Endothelial cell of umbilical vein (primary cell): Measurements from ENCODE around the gene GRIA1. TPM values are rescaled to one million over a fixed set of nuclear protein-coding genes. Genes with fewer than 3 reads are reported as not detected.

Experiments used
- BruUV-seq: library from RNA; stranded (reverse); fragments of 400-500 nt; replicated peaks from 2 replicates; lab custom pipeline; 2021; lab: Mats Ljungman, UMichigan
- CTCF ChIA-PET: fragments of 300-600, 350-600 bp; sonication (Branson Sonifier 250); formaldehyde crosslinking; loops from one replicate; lab custom pipeline; 2021; ENCODE audit warnings: antibody characterized with exemption, inconsistent platforms; lab: Charles Lee
- POLR2A ChIA-PET: fragments of 300-600, 350-600 bp; sonication (Branson Sonifier 250); formaldehyde crosslinking; loops from one replicate; lab custom pipeline; 2021; ENCODE audit warnings: antibody characterized with exemption, inconsistent platforms; lab: Charles Lee
- DNase-seq: peaks from one replicate; pipeline ENCODE4 v3.0.0-alpha.2; 2011; ENCODE audit warnings: low read depth, low spot score
- FAIRE-seq: peaks from 2 replicates; lab custom pipeline; 2011; peaks lifted over from hg19 to GRCh38; lab: Jason Lieb, UNC
- H2AFZ ChIP-seq: 2 replicates; pipeline ENCODE4 v1.6.0; 2012; ENCODE audit warnings: low read depth, low read length, control low read depth, inconsistent platforms
- H3K27ac ChIP-seq: 2 replicates; pipeline ENCODE4 v1.5.1; 2011; ENCODE audit warnings: low read depth, mild to moderate bottlenecking, control low read depth, low read length, moderate library complexity; ENCODE audit not compliant: insufficient read depth
- H3K27me3 ChIP-seq, 2 experiments: 2 replicates each; pipeline versions ENCODE4 v1.6.0 to v1.6.1; 2011; ENCODE audit warnings: low read length in 2 of 2, mixed read lengths in 1 of 2; ENCODE audit not compliant: control insufficient read depth in 2 of 2, insufficient read depth in 2 of 2
- H3K36me3 ChIP-seq, 2 experiments: 2 replicates in 1 of 2; 3 replicates in 1 of 2; pipeline ENCODE4 v1.5.1; 2011; ENCODE audit warnings: low read length in 2 of 2, mild to moderate bottlenecking in 1 of 2, moderate library complexity in 1 of 2; ENCODE audit not compliant: control insufficient read depth in 2 of 2, insufficient read depth in 2 of 2; ENCODE audit errors: extremely low read depth in 1 of 2
- H3K4me1 ChIP-seq: 3 replicates; pipeline ENCODE4 v1.5.1; 2011; ENCODE audit warnings: mild to moderate bottlenecking, low read length; ENCODE audit not compliant: control insufficient read depth, insufficient read depth; ENCODE audit errors: extremely low read depth
- H3K4me2 ChIP-seq: 2 replicates; pipeline ENCODE4 v1.6.1; 2011; ENCODE audit warnings: low read length, control low read depth, mixed read lengths; ENCODE audit not compliant: insufficient read depth
- H3K4me3 ChIP-seq, 3 experiments: fragments of 200-600 bp in 1 of 3; sonication (generic), shearing (Covaris generic) in 1 of 3; replicated peaks in 1 of 3; 2 replicates each; pipeline ENCODE4 v1.5.1; 2011 to 2016; ENCODE audit warnings: control low read depth in 3 of 3, low read length in 3 of 3, mild to moderate bottlenecking in 2 of 3, inconsistent platforms in 1 of 3, low read depth in 1 of 3, moderate library complexity in 1 of 3; ENCODE audit not compliant: insufficient read depth in 1 of 3
- H3K79me2 ChIP-seq: 2 replicates; pipeline ENCODE4 v1.6.0; 2012; ENCODE audit warnings: low read length, inconsistent platforms; ENCODE audit not compliant: control insufficient read depth, insufficient read depth
- H3K9ac ChIP-seq: replicated peaks from 2 replicates; pipeline ENCODE3; 2011; ENCODE audit warnings: low read length, control low read depth; ENCODE audit not compliant: insufficient read depth; ENCODE audit errors: extremely low read depth
- H3K9me1 ChIP-seq: replicated peaks from 3 replicates; pipeline ENCODE4 v1.6.0; 2011; ENCODE audit warnings: mild to moderate bottlenecking, low read length; ENCODE audit not compliant: control insufficient read depth, insufficient read depth; ENCODE audit errors: extremely low read depth
- H3K9me3 ChIP-seq: replicated peaks from 2 replicates; pipeline ENCODE4 v1.5.1; 2012; ENCODE audit warnings: low read length, inconsistent platforms; ENCODE audit not compliant: control insufficient read depth, insufficient read depth
- H4K20me1 ChIP-seq: replicated peaks from 2 replicates; pipeline ENCODE3; 2011; ENCODE audit warnings: mild to moderate bottlenecking, low read length; ENCODE audit not compliant: control insufficient read depth, insufficient read depth; ENCODE audit errors: extremely low read depth
- EZH2 ChIP-seq: IDR thresholded peaks from 2 replicates; pipeline ENCODE4 v1.6.1; 2012; ENCODE audit warnings: borderline replicate concordance, low read depth, mild to moderate bottlenecking, moderate library complexity, low read length, inconsistent platforms; ENCODE audit not compliant: severe bottlenecking
- FOS ChIP-seq: IDR thresholded peaks from 2 replicates; pipeline ENCODE4 v1.6.1; 2011; ENCODE audit warnings: mild to moderate bottlenecking, low read length, moderate library complexity, borderline replicate concordance; ENCODE audit not compliant: insufficient read depth
- GATA2 ChIP-seq: IDR thresholded peaks from 2 replicates; pipeline ENCODE4 v1.7.0; 2011; ENCODE audit warnings: low read depth, mild to moderate bottlenecking, moderate library complexity, mixed read lengths, low read length; ENCODE audit not compliant: insufficient read length, insufficient read depth
- JUN ChIP-seq: IDR thresholded peaks from 2 replicates; pipeline ENCODE4 v1.6.1; 2011; ENCODE audit warnings: borderline replicate concordance, low read depth; ENCODE audit not compliant: insufficient read length, insufficient read depth
- MAX ChIP-seq: IDR thresholded peaks from 2 replicates; pipeline ENCODE4 v1.6.1; 2011; ENCODE audit not compliant: insufficient read depth, insufficient read length
- MYC ChIP-seq: IDR thresholded peaks from one replicate; pipeline ENCODE4 v1.6.1; 2011; ENCODE audit warnings: mild to moderate bottlenecking, low read depth, low read length
- POLR2A ChIP-seq: IDR thresholded peaks from 2 replicates; pipeline ENCODE4 v1.6.1; 2012; ENCODE audit warnings: low read depth, mild to moderate bottlenecking, control low read depth, low read length
- POLR2AphosphoS5 ChIP-seq: IDR thresholded peaks from 2 replicates; pipeline ENCODE4 v1.6.1; 2012; ENCODE audit warnings: low read depth, mild to moderate bottlenecking, control low read depth, low read length, moderate library complexity; ENCODE audit not compliant: insufficient read depth
- dilution Hi-C: fragments of 300-500 bp; cut with MboI; formaldehyde crosslinking; loops from one replicate; pipeline ENCODE4 v1.15.0; 2019; ENCODE audit warnings: low sequenced_read_pairs; ENCODE audit not compliant: extremely low pct_ligation_motif_present
- intact Hi-C: fragments of 100-400 bp; cut with micrococcal nuclease; formaldehyde crosslinking; loops from one replicate; pipeline ENCODE4 v1.10.0; 2022
- polyA plus RNA-seq, 4 experiments: library from polyadenylated mRNA; depleted of rRNA in 3 of 4; stranded (reverse) in 3 of 4; unstranded in 1 of 4; fragments of >200 nt; gene quantifications; 2 replicates each; pipeline versions ENCODE4 v1.2.1 to v1.2.3, GENCODE V29; 2011 to 2012; ENCODE audit warnings: missing spikeins in 1 of 4
- total RNA-seq: library from RNA; stranded (reverse); gene quantifications from 2 replicates; pipeline ENCODE4 v1.2.3, GENCODE V29; 2021
- TF ChIP-seq, protein P1 (sequence below), 2 donors: IDR thresholded peaks; 1 replicate in 1 of 2; 2 replicates in 1 of 2; pipeline ENCODE4 v1.5.1; 2011; ENCODE audit warnings: low read length in 2 of 2, mild to moderate bottlenecking in 2 of 2, moderate library complexity in 2 of 2, control low read depth in 1 of 2, inconsistent platforms in 1 of 2, low read depth in 1 of 2; ENCODE audit not compliant: insufficient read depth in 1 of 2; ENCODE audit errors: extremely low read depth in 1 of 2

GRIA1 gene
- total and polyA plus RNA-seq, 2 donors (not counting 3 experiments of a cell fraction or from before 2014, with no cell fraction given), result not detected

GRCh38 chr5:153807801-153808200, 317.3 kb downstream of the GRIA1 start:
- H3K9me3 ChIP-seq, result no peaks in the 10 kb centered on the region
- no TSS peak for BruUV-seq
- H3K4me2 ChIP-seq, result no peak overlapping the region
- H3K27me3 ChIP-seq, result no peaks in the 10 kb centered on the region
- TF ChIP-seq, protein P1, sequence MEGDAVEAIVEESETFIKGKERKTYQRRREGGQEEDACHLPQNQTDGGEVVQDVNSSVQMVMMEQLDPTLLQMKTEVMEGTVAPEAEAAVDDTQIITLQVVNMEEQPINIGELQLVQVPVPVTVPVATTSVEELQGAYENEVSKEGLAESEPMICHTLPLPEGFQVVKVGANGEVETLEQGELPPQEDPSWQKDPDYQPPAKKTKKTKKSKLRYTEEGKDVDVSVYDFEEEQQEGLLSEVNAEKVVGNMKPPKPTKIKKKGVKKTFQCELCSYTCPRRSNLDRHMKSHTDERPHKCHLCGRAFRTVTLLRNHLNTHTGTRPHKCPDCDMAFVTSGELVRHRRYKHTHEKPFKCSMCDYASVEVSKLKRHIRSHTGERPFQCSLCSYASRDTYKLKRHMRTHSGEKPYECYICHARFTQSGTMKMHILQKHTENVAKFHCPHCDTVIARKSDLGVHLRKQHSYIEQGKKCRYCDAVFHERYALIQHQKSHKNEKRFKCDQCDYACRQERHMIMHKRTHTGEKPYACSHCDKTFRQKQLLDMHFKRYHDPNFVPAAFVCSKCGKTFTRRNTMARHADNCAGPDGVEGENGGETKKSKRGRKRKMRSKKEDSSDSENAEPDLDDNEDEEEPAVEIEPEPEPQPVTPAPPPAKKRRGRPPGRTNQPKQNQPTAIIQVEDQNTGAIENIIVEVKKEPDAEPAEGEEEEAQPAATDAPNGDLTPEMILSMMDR (IDR thresholded peaks at IDR 0.05; ENCODE audit: extremely low read depth in 1 of 2, insufficient read depth in 1 of 2, low read depth in 1 of 2, low read length in 2 of 2), result no peak
- TF ChIP-seq MYC (no peak), POLR2AphosphoS5 (no peak), MAX (no peak), GATA2 (no peak), EZH2 (no peak), FOS (no peak), POLR2A (no peak), JUN (no peak)
- H3K27ac ChIP-seq, result no peak overlapping the region
- no peaks in the 10 kb centered on the region for H3K4me1 ChIP-seq
- intact Hi-C loops, result no loop called here
- H4K20me1 ChIP-seq, result no peaks in the 10 kb centered on the region
- no peak overlapping the region for H2AFZ ChIP-seq
- H3K4me3 ChIP-seq, result no peak overlapping the region
- no peak for FAIRE-seq
- CTCF ChIA-PET, result no interaction called here
- POLR2A ChIA-PET, result no interaction called here
- H3K79me2 ChIP-seq, result no peaks in the 10 kb centered on the region
- no peak overlapping the region for H3K9ac ChIP-seq
- dilution Hi-C loops, result no loop called here
- H3K36me3 ChIP-seq, result no peaks in the 10 kb centered on the region
- no peak for DNase-seq
- no peaks in the 10 kb centered on the region for H3K9me1 ChIP-seq
